HG02970 (cell line): Measurements from ENCODE around the gene ENTPD5.
"Not testable (repeated sequence)": the region's sequence is repeated elsewhere in the genome, so short reads cannot be mapped to it uniquely, and the experiment has no call there.

ENCODE experiments used
- ATAC-seq: cut with Tn5 transposase; IDR thresholded peaks from one replicate; pipeline ENCODE4 v1.9.1; 2021; ENCODE audit warnings: mild to moderate bottlenecking, moderate library complexity, moderate number of reproducible peaks; ENCODE audit not compliant: unreplicated experiment, low FRiP score

ENTPD5 gene

GRCh38 chr14:74008843-74009499 lies 10.1 kb downstream of the ENTPD5 start:
- ATAC-seq, result no peak

GRCh38 chr14:74005664-74006063 lies 13.4 kb downstream of the ENTPD5 start:
- not testable (repeated sequence) for ATAC-seq

- no peak for ATAC-seq
These were observed 20.4 kb downstream of the ENTPD5 start for GRCh38 chr14:73998726-73999125.

- ATAC-seq, result no peak
These were observed 21.1 kb downstream of the ENTPD5 start for GRCh38 chr14:73997944-73998447.

- no peak for ATAC-seq
These were observed 21.8 kb downstream of the ENTPD5 start for GRCh38 chr14:73997108-73997943.

- no peak for ATAC-seq
These were observed 22.4 kb downstream of the ENTPD5 start for GRCh38 chr14:73996731-73997107.

GRCh38 chr14:73995977-73996378 lies 23.1 kb downstream of the ENTPD5 start:
- ATAC-seq, result no peak

- not testable (repeated sequence) for ATAC-seq
These were observed 24.2 kb downstream of the ENTPD5 start for GRCh38 chr14:73994926-73995325.

GRCh38 chr14:73991092-73991491 lies 28.0 kb downstream of the ENTPD5 start:
- ATAC-seq, result no peak

- not testable (repeated sequence) for ATAC-seq
These were observed 30.4 kb downstream of the ENTPD5 start for GRCh38 chr14:73988656-73989055.

- no peak for ATAC-seq
These were observed 31.0 kb downstream of the ENTPD5 start for GRCh38 chr14:73988065-73988464.

GRCh38 chr14:73977896-73978295 lies 41.2 kb downstream of the ENTPD5 start:
- ATAC-seq, result no peak

GRCh38 chr14:73976125-73976524 lies 43.0 kb downstream of the ENTPD5 start:
- ATAC-seq, result no peak

- ATAC-seq, result no peak
These were observed 45.6 kb downstream of the ENTPD5 start for GRCh38 chr14:73973497-73973896.

GRCh38 chr14:73968885-73969284 lies 50.2 kb downstream of the ENTPD5 start:
- no peak for ATAC-seq

- ATAC-seq, result no peak
These were observed 53.9 kb downstream of the ENTPD5 start for GRCh38 chr14:73965216-73965615.

GRCh38 chr14:73961192-73961591 lies 57.9 kb downstream of the ENTPD5 start:
- ATAC-seq, result no peak

GRCh38 chr14:73958591-73958990 lies 60.5 kb downstream of the ENTPD5 start:
- no peak for ATAC-seq

- no peak for ATAC-seq
These were observed 63.4 kb downstream of the ENTPD5 start for GRCh38 chr14:73955674-73956073.

- no peak for ATAC-seq
These were observed 65.4 kb downstream of the ENTPD5 start for GRCh38 chr14:73953731-73954130.
